Calu3 (cell line): ENCODE results near the gene ITPR2. TPM values are rescaled to one million over a fixed set of nuclear protein-coding genes. Genes with fewer than 3 reads are reported as not detected.

Source experiments
- BruUV-seq: library from RNA; stranded (reverse); fragments of 400-500 nt; replicated peaks from 2 replicates; lab custom pipeline; 2021; lab: Mats Ljungman, UMichigan
- CTCF ChIA-PET: fragments of 300-600 bp; sonication (Branson Sonifier 250); formaldehyde crosslinking; loops from one replicate; lab custom pipeline; 2022; ENCODE audit warnings: antibody characterized with exemption; lab: Charles Lee
- DNase-seq: peaks from one replicate; pipeline ENCODE4 v3.0.0; 2022
- H3K27ac Mint-ChIP-seq: one replicate; pipeline ENCODE4 v1.8.0; 2022; ENCODE audit warnings: mixed read lengths; ENCODE audit not compliant: unreplicated experiment
- H3K27me3 Mint-ChIP-seq: one replicate; pipeline ENCODE4 v1.8.0; 2022; ENCODE audit warnings: mixed read lengths; ENCODE audit not compliant: unreplicated experiment
- H3K36me3 Mint-ChIP-seq: one replicate; pipeline ENCODE4 v1.8.0; 2022; ENCODE audit warnings: mild to moderate bottlenecking, moderate library complexity, mixed read lengths; ENCODE audit not compliant: insufficient read depth, unreplicated experiment
- H3K4me1 Mint-ChIP-seq: one replicate; pipeline ENCODE4 v1.8.0; 2022; ENCODE audit warnings: mild to moderate bottlenecking, low read depth, mixed read lengths; ENCODE audit not compliant: unreplicated experiment
- H3K4me3 Mint-ChIP-seq: one replicate; pipeline ENCODE4 v1.8.0; 2022; ENCODE audit warnings: mild to moderate bottlenecking, low read depth, moderate library complexity, mixed read lengths; ENCODE audit not compliant: unreplicated experiment
- H3K9me3 Mint-ChIP-seq: one replicate; pipeline ENCODE4 v1.8.0; 2022; ENCODE audit warnings: low read depth, mixed read lengths; ENCODE audit not compliant: unreplicated experiment
- intact Hi-C: fragments of 100-400 bp; cut with micrococcal nuclease; formaldehyde crosslinking; loops from one replicate; pipeline ENCODE4 v1.10.0; 2022; ENCODE audit not compliant: unreplicated experiment
- total RNA-seq: library from RNA; stranded (reverse); gene quantifications from 2 replicates; pipeline ENCODE4 v1.2.3, GENCODE V29; 2022
- TF ChIP-seq, protein P1 (sequence below): fragments of 200-600 bp; IDR thresholded peaks from one replicate; pipeline ENCODE4 v1.8.0; 2022; ENCODE audit warnings: antibody characterized with exemption; ENCODE audit not compliant: unreplicated experiment

The ITPR2 gene
- total RNA-seq, 1 experiment from 2014 or later, result 2.5 TPM

DNA sequence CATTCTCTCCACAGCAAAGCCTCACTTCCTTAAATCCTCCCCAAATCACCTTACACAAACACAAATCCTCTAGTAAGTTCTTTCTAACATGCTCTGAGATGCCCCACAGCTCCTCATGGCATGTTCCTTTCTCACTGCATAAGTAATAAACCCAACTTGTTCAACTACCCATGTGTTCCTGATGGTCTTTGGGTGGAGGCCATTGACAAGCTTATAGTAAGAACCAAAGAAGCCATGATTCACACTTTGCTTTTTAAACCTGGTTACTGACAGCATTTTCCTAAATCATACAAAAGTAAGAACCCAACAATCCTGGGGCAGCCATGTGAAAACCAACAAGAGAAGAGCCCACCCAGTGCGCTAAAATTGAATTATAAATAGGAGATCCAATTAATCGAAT lies 138.6 kb downstream of the ITPR2 start:
- BruUV-seq, result no TSS peak
- no peak for DNase-seq
- CTCF ChIA-PET, result no interaction called here
- intact Hi-C loops, result no loop called here
- Mint-ChIP-seq H3K9me3 (no peaks in the 10 kb centered on the region), H3K27ac (no peak overlapping the region), H3K4me3 (no peak overlapping the region), H3K36me3 (no peaks in the 10 kb centered on the region), H3K27me3 (no peaks in the 10 kb centered on the region), H3K4me1 (peaks cover 8% of the 10 kb centered on the region)
- TF ChIP-seq, protein P1, sequence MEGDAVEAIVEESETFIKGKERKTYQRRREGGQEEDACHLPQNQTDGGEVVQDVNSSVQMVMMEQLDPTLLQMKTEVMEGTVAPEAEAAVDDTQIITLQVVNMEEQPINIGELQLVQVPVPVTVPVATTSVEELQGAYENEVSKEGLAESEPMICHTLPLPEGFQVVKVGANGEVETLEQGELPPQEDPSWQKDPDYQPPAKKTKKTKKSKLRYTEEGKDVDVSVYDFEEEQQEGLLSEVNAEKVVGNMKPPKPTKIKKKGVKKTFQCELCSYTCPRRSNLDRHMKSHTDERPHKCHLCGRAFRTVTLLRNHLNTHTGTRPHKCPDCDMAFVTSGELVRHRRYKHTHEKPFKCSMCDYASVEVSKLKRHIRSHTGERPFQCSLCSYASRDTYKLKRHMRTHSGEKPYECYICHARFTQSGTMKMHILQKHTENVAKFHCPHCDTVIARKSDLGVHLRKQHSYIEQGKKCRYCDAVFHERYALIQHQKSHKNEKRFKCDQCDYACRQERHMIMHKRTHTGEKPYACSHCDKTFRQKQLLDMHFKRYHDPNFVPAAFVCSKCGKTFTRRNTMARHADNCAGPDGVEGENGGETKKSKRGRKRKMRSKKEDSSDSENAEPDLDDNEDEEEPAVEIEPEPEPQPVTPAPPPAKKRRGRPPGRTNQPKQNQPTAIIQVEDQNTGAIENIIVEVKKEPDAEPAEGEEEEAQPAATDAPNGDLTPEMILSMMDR, result no peak

DNA sequence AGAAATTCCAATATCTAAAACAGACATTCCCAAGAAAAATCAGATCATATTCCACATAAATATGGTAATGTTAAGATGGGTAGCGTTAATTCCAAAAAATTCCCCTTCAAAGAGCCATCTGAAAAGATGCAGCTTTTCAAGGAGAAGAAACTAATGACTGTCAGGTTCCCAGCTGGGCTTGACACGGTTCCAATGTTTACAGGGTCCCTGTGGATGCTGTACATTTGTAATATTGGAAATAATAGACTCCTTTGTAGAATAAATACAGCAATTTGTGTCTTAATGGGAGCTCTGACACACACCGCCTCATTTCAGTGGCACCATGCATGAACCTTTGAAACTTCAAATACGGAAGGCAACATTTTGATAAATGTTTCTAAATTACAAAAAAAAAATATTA lies 140.6 kb downstream of the ITPR2 start:
- CTCF ChIA-PET, result interaction anchor here (2.3 kb wide), 1 partner anchor 9 kb away, joined by 9 read pairs; no protein-coding TSS in a partner anchor
- DNase-seq, result no peak
- H3K4me3 Mint-ChIP-seq, result no peak overlapping the region
- H3K27ac Mint-ChIP-seq, result no peak overlapping the region
- no peaks in the 10 kb centered on the region for H3K27me3 Mint-ChIP-seq
- no TSS peak for BruUV-seq
- intact Hi-C loops, result no loop called here
- no peaks in the 10 kb centered on the region for H3K36me3 Mint-ChIP-seq
- no peaks in the 10 kb centered on the region for H3K9me3 Mint-ChIP-seq
- H3K4me1 Mint-ChIP-seq, result peaks cover 8% of the 10 kb centered on the region
- TF ChIP-seq, protein P1, result no peak

DNA sequence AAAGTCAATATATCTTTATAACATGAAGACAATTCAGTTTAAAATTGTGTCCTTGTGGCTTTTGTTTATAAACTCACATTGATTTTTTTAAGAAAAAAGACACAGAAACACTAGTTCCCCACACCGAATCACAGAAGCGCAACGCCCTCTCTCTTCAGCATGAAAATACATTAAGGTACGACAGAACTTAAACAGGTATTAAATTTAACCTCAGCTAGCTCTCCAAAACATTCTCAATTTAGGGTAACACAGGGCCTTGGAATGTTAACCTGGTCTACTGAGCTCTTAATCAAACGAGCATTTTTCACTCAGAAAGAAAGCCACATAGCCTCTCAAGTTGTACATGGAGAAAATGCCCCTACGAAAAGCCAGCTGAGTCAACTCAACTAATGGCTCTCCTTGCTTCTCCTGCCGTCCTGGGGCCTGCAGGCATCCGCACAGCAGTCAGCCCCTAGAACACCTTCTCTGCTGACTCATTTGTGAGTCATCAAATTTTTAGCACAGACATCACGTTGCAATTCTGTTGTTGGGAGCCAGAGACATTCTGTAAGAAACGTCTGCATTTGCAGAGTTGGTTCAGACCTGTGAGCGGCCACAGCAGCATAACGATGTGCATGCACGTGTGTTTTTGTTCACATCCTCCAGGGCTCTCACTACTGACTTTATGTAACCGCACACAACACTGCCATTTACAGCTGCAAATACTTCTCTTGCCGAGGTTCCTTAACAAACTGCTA lies 141.6 kb downstream of the ITPR2 start:
- Mint-ChIP-seq H3K4me1 (peaks cover under 1% of the 10 kb centered on the region), H3K9me3 (no peaks in the 10 kb centered on the region), H3K36me3 (no peaks in the 10 kb centered on the region), H3K4me3 (no peak overlapping the region), H3K27me3 (no peaks in the 10 kb centered on the region), H3K27ac (no peak overlapping the region)
- intact Hi-C loops, result no loop called here
- CTCF ChIA-PET, result interaction anchor here (2.3 kb wide), 1 partner anchor 10 kb away, joined by 9 read pairs; no protein-coding TSS in a partner anchor
- no TSS peak for BruUV-seq
- TF ChIP-seq, protein P1, result no peak
- DNase-seq, result peak; percentile 14

DNA sequence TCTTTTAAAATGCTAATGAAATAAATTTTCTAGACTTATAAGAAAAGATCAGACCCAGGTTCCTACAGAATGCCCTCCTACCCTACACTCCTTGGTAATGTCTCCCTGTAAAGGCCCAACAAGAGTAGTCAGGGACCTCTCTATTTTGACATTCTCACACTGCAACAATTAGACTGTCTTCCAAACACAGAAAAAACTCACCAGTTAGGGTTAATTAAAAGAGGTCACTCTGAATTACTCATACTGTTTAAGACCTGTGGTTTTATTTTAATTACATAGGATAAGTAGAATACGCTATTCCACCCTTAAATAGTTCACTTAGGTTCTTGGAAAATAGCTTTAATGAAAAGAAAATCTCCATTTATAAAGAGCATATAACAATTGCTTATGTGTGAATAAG lies 142.4 kb downstream of the ITPR2 start:
- Mint-ChIP-seq H3K27ac (no peak overlapping the region), H3K4me1 (no peaks in the 10 kb centered on the region), H3K27me3 (no peaks in the 10 kb centered on the region), H3K36me3 (no peaks in the 10 kb centered on the region), H3K4me3 (no peak overlapping the region), H3K9me3 (no peaks in the 10 kb centered on the region)
- BruUV-seq, result no TSS peak
- TF ChIP-seq, protein P1, result no peak
- CTCF ChIA-PET, result interaction anchor here (2.3 kb wide), 1 partner anchor 11 kb away, joined by 9 read pairs; no protein-coding TSS in a partner anchor
- DNase-seq, result no peak
- intact Hi-C loops, result no loop called here
